ENCODE measurements around the gene MAGEH1.
"Not testable (repeated sequence)": the region's sequence is repeated elsewhere in the genome, so short reads cannot be mapped to it uniquely, and the experiment has no call there.

MAGEH1 gene

GRCh38 chrX:55451990-55452832 is at the start of gene MAGEH1:
MAGEH1 (plus strand) TSS chrX:55452127; CDS start chrX:55452375, 248 bp downstream.
- peak; percentile 84 for DNase-seq (ENCODE audit: low spot score)

- DNase-seq (ENCODE audit: low spot score), result not testable (repeated sequence)
Measured at GRCh38 chrX:55427079-55427478, 24.8 kb upstream of the MAGEH1 start.

- not testable (repeated sequence) for DNase-seq (ENCODE audit: low spot score)
Measured at GRCh38 chrX:55443468-55443867, 8.5 kb upstream of the MAGEH1 start.

- DNase-seq (ENCODE audit: low spot score), result peak; percentile 1
Measured at GRCh38 chrX:55450259-55450658, 1.7 kb upstream of the MAGEH1 start.

GRCh38 chrX:55451141-55451540 is 786 bp upstream of the MAGEH1 start:
- no peak for DNase-seq (ENCODE audit: low spot score)

GRCh38 chrX:55451626-55451989 is 319 bp upstream of the MAGEH1 start:
- DNase-seq (ENCODE audit: low spot score), result no peak

- DNase-seq (ENCODE audit: low spot score), result no peak
Measured at GRCh38 chrX:55452833-55453124, 852 bp downstream of the MAGEH1 start.

- not testable (repeated sequence) for DNase-seq (ENCODE audit: low spot score)
Measured at GRCh38 chrX:55455708-55456107, 3.8 kb downstream of the MAGEH1 start.

- DNase-seq (ENCODE audit: low spot score), result not testable (repeated sequence)
Measured at GRCh38 chrX:55459426-55459825, 7.5 kb downstream of the MAGEH1 start.

- DNase-seq (ENCODE audit: low spot score), result not testable (repeated sequence)
Measured at GRCh38 chrX:55459926-55460325, 8.0 kb downstream of the MAGEH1 start.

GRCh38 chrX:55464050-55464449 is 12.1 kb downstream of the MAGEH1 start:
- not testable (repeated sequence) for DNase-seq (ENCODE audit: low spot score)

GRCh38 chrX:55465108-55465507 is 13.2 kb downstream of the MAGEH1 start:
- DNase-seq (ENCODE audit: low spot score), result not testable (repeated sequence)

GRCh38 chrX:55465791-55466190 is 13.9 kb downstream of the MAGEH1 start:
- DNase-seq (ENCODE audit: low spot score), result not testable (repeated sequence)

- not testable (repeated sequence) for DNase-seq (ENCODE audit: low spot score)
Measured at GRCh38 chrX:55479956-55480355, 28.0 kb downstream of the MAGEH1 start.

GRCh38 chrX:55480390-55481062 is 28.6 kb downstream of the MAGEH1 start:
- DNase-seq (ENCODE audit: low spot score), result no peak

GRCh38 chrX:55484948-55485347 is 33.0 kb downstream of the MAGEH1 start:
- no peak for DNase-seq (ENCODE audit: low spot score)

GRCh38 chrX:55486736-55487135 is 34.8 kb downstream of the MAGEH1 start:
- DNase-seq (ENCODE audit: low spot score), result no peak

- no peak for DNase-seq (ENCODE audit: low spot score)
Measured at GRCh38 chrX:55487143-55487542, 35.2 kb downstream of the MAGEH1 start.

GRCh38 chrX:55488006-55488592 is 36.2 kb downstream of the MAGEH1 start:
- DNase-seq (ENCODE audit: low spot score), result peak; percentile 60

- peak; percentile 56 for DNase-seq (ENCODE audit: low spot score)
Measured at GRCh38 chrX:55488593-55489313, 36.8 kb downstream of the MAGEH1 start.

GRCh38 chrX:55489314-55490009 is 37.5 kb downstream of the MAGEH1 start, which contains the start of gene USP51:
USP51 (minus strand) TSS chrX:55489848; CDS start chrX:55488939, 909 bp downstream.
- peak; percentile 76 for DNase-seq (ENCODE audit: low spot score)

GRCh38 chrX:55490121-55490520 is 38.2 kb downstream of the MAGEH1 start:
- no peak for DNase-seq (ENCODE audit: low spot score)

Measured in GM03348 (cell line).